NCI-H345 treated with DMSO at 0.1 percent for 48 hours (cell line): Measurements from ENCODE around the gene SMIM7.

ENCODE experiments used
- DNase-seq: peaks from one replicate; lab custom pipeline; 2025; ENCODE audit not compliant: unreplicated experiment; lab: John Stamatoyannopoulos, UW

Gene SMIM7

GRCh38 chr19:16623576-16623975 lies 36.4 kb downstream of the SMIM7 start:
- no peak for DNase-seq

- no peak for DNase-seq
Observed at GRCh38 chr19:16623066-16623465, 36.9 kb downstream of the SMIM7 start.

- DNase-seq = no peak
Observed at GRCh38 chr19:16621165-16621800, 38.7 kb downstream of the SMIM7 start.

- DNase-seq = no peak
Observed at GRCh38 chr19:16620584-16620983, 39.4 kb downstream of the SMIM7 start.

- DNase-seq = no peak
Observed at GRCh38 chr19:16620018-16620417, 39.9 kb downstream of the SMIM7 start.

- DNase-seq = no peak
Observed at GRCh38 chr19:16619457-16619856, 40.5 kb downstream of the SMIM7 start.

- no peak for DNase-seq
Observed at GRCh38 chr19:16618248-16618647, 41.7 kb downstream of the SMIM7 start.

GRCh38 chr19:16615808-16616207 lies 44.1 kb downstream of the SMIM7 start:
- no peak for DNase-seq

GRCh38 chr19:16614941-16615340 lies 45.0 kb downstream of the SMIM7 start:
- no peak for DNase-seq

GRCh38 chr19:16613841-16614240 lies 46.1 kb downstream of the SMIM7 start:
- DNase-seq = no peak

- no peak for DNase-seq
Observed at GRCh38 chr19:16612636-16613035, 47.3 kb downstream of the SMIM7 start.

- no peak for DNase-seq
Observed at GRCh38 chr19:16611121-16611520, 48.8 kb downstream of the SMIM7 start.

- no peak for DNase-seq
Observed at GRCh38 chr19:16609511-16610200, 50.3 kb downstream of the SMIM7 start.

- no peak for DNase-seq
Observed at GRCh38 chr19:16608290-16608739, 51.6 kb downstream of the SMIM7 start.

- no peak for DNase-seq
Observed at GRCh38 chr19:16607819-16608218, 52.1 kb downstream of the SMIM7 start.

GRCh38 chr19:16605553-16605994 lies 54.4 kb downstream of the SMIM7 start:
- no peak for DNase-seq

- no peak for DNase-seq
Observed at GRCh38 chr19:16605115-16605514, 54.8 kb downstream of the SMIM7 start.

GRCh38 chr19:16604615-16605014 lies 55.3 kb downstream of the SMIM7 start:
- DNase-seq = no peak

GRCh38 chr19:16603090-16603489 lies 56.9 kb downstream of the SMIM7 start:
- DNase-seq = no peak

GRCh38 chr19:16601378-16602052 lies 58.4 kb downstream of the SMIM7 start:
- no peak for DNase-seq

- DNase-seq = no peak
Observed at GRCh38 chr19:16600824-16601223, 59.1 kb downstream of the SMIM7 start.
